RWPE2 (cell line): Measurements from ENCODE around the gene NKAIN1.
"Not testable (repeated sequence)": the region's sequence is repeated elsewhere in the genome, so short reads cannot be mapped to it uniquely, and the experiment has no call there.

Experiments used
- ATAC-seq: fragments of 200-7000 bp; cut with Tn5 transposase; 3 replicates; pipeline ENCODE4 v1.9.1; 2021; ENCODE audit warnings: low read depth
- DNase-seq: peaks from one replicate; pipeline ENCODE4 v3.0.0-alpha.2; 2020; ENCODE audit warnings: low spot score
- H3K27ac ChIP-seq: fragments of 450-650 bp; 2 replicates; pipeline ENCODE4 v1.5.1; 2017; ENCODE audit warnings: mild to moderate bottlenecking; ENCODE audit not compliant: poor library complexity, severe bottlenecking
- H3K27me3 ChIP-seq: fragments of 250-450 bp; sonication (Bioruptor Pico); 2 replicates; pipeline ENCODE4 v1.5.1; 2021; ENCODE audit warnings: mild to moderate bottlenecking, moderate library complexity; ENCODE audit not compliant: insufficient read depth, poor library complexity, severe bottlenecking
- H3K36me3 ChIP-seq: fragments of 250-450 bp; sonication (Bioruptor Pico); 2 replicates; pipeline ENCODE4 v1.5.1; 2020; ENCODE audit warnings: low read depth, mild to moderate bottlenecking, moderate library complexity
- H3K4me1 ChIP-seq: fragments of 250-450 bp; sonication (Bioruptor Pico); 2 replicates; pipeline ENCODE4 v1.5.1; 2021; ENCODE audit warnings: mild to moderate bottlenecking, moderate library complexity; ENCODE audit not compliant: insufficient read depth, poor library complexity, severe bottlenecking
- H3K4me3 ChIP-seq: fragments of 250-450 bp; sonication (Bioruptor Pico); 2 replicates; pipeline ENCODE4 v1.5.1; 2021; ENCODE audit warnings: mild to moderate bottlenecking, moderate library complexity; ENCODE audit not compliant: severe bottlenecking
- H3K9me3 ChIP-seq: fragments of 250-450 bp; sonication (Bioruptor Pico); 2 replicates; pipeline ENCODE4 v1.5.1; 2021; ENCODE audit warnings: mild to moderate bottlenecking, moderate library complexity; ENCODE audit not compliant: severe bottlenecking
- CTCF ChIP-seq: fragments of 450-650 bp; IDR thresholded peaks from one replicate; pipeline ENCODE4 v1.5.1; 2017; ENCODE audit warnings: mild to moderate bottlenecking, moderate library complexity; ENCODE audit not compliant: poor library complexity, severe bottlenecking

The NKAIN1 gene

GRCh38 chr1:31145648-31146047 lies 94.0 kb downstream of the NKAIN1 start:
- no peak for TF ChIP-seq CTCF
- Histone ChIP-seq H3K27ac (no peak overlapping the region), H3K27me3 (no peaks in the 10 kb centered on the region), H3K4me1 (no peaks in the 10 kb centered on the region), H3K36me3 (no peaks in the 10 kb centered on the region), H3K9me3 (no peaks in the 10 kb centered on the region), H3K4me3 (no peak overlapping the region)
- ATAC-seq = no peak
- no peak for DNase-seq

- Histone ChIP-seq H3K9me3 (no peaks in the 10 kb centered on the region), H3K4me1 (no peaks in the 10 kb centered on the region), H3K27ac (no peak overlapping the region), H3K36me3 (no peaks in the 10 kb centered on the region), H3K4me3 (no peak overlapping the region), H3K27me3 (no peaks in the 10 kb centered on the region)
- ATAC-seq (no peak), DNase-seq (no peak)
- no peak for TF ChIP-seq CTCF
Observed at GRCh38 chr1:31144442-31144841, 95.2 kb downstream of the NKAIN1 start.

- Histone ChIP-seq H3K9me3 (no peaks in the 10 kb centered on the region), H3K36me3 (no peaks in the 10 kb centered on the region), H3K4me1 (no peaks in the 10 kb centered on the region), H3K4me3 (no peak overlapping the region), H3K27ac (no peak overlapping the region), H3K27me3 (no peaks in the 10 kb centered on the region)
- DNase-seq (no peak), ATAC-seq (no peak)
- TF ChIP-seq CTCF = no peak
Observed at GRCh38 chr1:31143455-31143854, 96.2 kb downstream of the NKAIN1 start.

GRCh38 chr1:31142406-31142805 lies 97.3 kb downstream of the NKAIN1 start:
- ATAC-seq (no peak), DNase-seq (no peak)
- Histone ChIP-seq H3K27me3 (no peaks in the 10 kb centered on the region), H3K4me3 (no peak overlapping the region), H3K4me1 (no peaks in the 10 kb centered on the region), H3K9me3 (no peaks in the 10 kb centered on the region), H3K36me3 (no peaks in the 10 kb centered on the region), H3K27ac (no peak overlapping the region)
- TF ChIP-seq CTCF = no peak

GRCh38 chr1:31140299-31140698 lies 99.4 kb downstream of the NKAIN1 start:
- H3K27me3 ChIP-seq = no peaks in the 10 kb centered on the region
- ATAC-seq (no peak), DNase-seq (no peak)
- no peak overlapping the region for H3K4me3 ChIP-seq
- no peaks in the 10 kb centered on the region for H3K9me3 ChIP-seq
- no peaks in the 10 kb centered on the region for H3K36me3 ChIP-seq
- H3K27ac ChIP-seq = no peak overlapping the region
- no peaks in the 10 kb centered on the region for H3K4me1 ChIP-seq
- no peak for TF ChIP-seq CTCF

- not testable (repeated sequence) for H3K4me1 ChIP-seq, H3K4me3 ChIP-seq, H3K27me3 ChIP-seq, ATAC-seq, H3K9me3 ChIP-seq, H3K27ac ChIP-seq, DNase-seq, H3K36me3 ChIP-seq
Observed at GRCh38 chr1:31138797-31139521, 100.7 kb downstream of the NKAIN1 start.

GRCh38 chr1:31137873-31138272 lies 101.8 kb downstream of the NKAIN1 start:
- not testable (repeated sequence) for ATAC-seq, H3K27me3 ChIP-seq, H3K36me3 ChIP-seq, H3K4me3 ChIP-seq, H3K27ac ChIP-seq, H3K4me1 ChIP-seq, DNase-seq, H3K9me3 ChIP-seq
